GM12801 (cell line): ENCODE results near the gene FOXP1.

Experiments used
- CTCF ChIP-seq: IDR thresholded peaks from one replicate; pipeline ENCODE4 v1.5.1; 2011; ENCODE audit warnings: control low read depth; ENCODE audit not compliant: insufficient read length; ENCODE audit errors: extremely low read depth

The FOXP1 gene

GRCh38 chr3:71494212-71494611 lies 89.3 kb downstream of the FOXP1 start:
- TF ChIP-seq CTCF: no peak

DNA sequence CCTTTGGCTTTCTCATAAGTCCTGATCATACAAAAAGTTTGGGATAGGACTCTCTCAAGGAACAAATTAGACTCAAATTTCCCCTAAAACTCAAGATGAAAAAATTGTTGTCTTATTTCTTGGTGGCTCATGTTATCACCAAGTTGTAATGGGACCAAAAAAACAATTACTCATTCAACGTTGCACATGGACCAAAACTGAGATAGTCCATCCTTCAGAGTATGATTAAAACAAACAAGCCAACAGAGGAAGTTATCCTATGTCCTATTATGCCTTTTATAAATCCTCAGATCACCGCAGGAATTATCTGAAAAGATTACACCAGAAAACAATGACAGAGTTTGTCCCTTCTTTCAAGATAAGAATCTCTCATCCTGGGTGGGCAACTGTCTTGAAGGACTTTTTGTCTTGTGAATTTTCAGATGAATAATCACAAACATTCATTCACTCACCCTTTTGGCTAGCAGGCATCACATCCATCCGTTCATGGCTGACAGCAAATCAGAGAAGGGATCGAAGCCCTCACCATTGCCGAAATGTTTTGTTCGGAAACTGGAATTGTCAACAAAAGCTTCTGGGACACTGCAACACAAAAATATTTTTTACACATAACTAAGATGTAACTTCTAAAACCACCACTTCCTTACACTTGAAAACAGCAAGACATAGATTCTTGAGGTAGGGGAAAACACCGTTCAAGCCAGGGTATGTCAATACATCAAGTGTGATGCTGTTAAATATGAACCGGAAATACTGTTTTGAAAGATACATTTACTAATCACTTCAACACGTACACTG lies 90.4 kb downstream of the FOXP1 start:
- no peak for TF ChIP-seq CTCF

GRCh38 chr3:71492566-71492965 lies 91.0 kb downstream of the FOXP1 start:
- no peak for TF ChIP-seq CTCF

DNA sequence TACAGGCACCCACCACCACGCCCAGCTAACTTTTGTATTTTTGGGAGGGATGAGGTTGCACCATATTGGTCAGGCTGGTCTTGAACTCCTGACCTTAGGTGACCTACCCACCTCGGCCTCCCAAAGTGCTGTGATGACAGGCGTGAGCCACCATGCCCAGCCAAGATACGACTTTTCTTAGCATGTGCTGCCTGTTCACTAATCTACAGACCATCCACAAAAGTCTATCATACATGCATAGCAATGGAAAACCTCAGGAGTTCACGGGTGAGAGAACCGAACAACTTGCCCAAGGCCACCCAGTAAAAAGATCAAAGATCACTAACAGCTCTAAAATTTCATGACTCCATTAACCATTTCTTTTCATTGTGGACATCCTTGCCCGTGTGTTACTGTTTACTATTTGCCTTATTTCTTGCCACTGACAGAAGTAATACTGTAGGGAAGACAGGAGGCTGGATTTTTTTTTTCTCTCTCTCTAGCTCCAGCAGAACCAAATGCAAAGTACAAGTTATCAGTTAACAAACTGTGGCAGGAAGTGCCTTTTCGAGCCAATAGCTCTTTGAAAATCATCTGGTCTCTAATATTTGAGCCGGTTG lies 92.3 kb downstream of the FOXP1 start:
- no peak for TF ChIP-seq CTCF

DNA sequence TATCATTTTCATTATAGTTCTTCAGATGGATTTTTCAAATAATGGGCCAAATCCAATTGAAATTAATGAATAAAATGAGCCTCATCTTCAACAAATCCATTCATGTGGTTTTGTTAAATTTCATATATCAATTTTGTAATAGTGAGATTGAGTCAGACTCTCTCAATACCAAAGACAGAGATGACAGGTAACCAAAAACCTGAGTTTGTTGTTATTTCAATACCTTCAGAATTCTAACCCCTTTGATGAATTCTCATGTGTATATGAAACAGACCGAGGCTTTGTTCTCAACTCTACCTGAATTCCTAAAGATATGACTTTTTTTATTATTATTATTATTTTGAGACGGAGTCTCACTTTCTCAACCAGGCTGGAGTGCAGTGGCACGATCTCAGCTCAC lies 92.8 kb downstream of the FOXP1 start:
- TF ChIP-seq CTCF: no peak

GRCh38 chr3:71489315-71489761 lies 94.2 kb downstream of the FOXP1 start:
- no peak for TF ChIP-seq CTCF

DNA sequence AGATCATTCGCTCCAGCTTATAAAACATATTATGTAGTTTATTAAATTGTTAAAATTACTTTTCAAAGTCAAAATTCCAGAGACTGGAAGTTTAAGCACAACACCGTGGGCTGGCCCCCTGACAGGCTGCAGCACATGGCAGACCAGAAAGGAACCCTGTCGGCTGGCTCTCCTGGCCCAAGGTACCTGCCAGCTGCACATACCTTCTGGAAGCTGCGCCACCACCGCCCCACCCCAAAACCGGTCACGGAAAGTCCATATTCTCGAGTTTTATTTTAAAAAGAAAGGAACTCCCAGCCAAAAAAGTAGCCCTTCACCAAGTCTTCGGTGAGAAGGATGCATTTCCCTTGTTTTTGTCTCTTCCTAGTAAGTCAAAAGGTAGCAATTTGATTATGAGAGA lies 94.6 kb downstream of the FOXP1 start:
- no peak for TF ChIP-seq CTCF
